HCEC 1CT (cell line): Measurements from ENCODE around the gene OVOL1.

Experiments
- DNase-seq: peaks from one replicate; pipeline ENCODE4 v3.0.0-alpha.2; 2017

The OVOL1 gene

DNA sequence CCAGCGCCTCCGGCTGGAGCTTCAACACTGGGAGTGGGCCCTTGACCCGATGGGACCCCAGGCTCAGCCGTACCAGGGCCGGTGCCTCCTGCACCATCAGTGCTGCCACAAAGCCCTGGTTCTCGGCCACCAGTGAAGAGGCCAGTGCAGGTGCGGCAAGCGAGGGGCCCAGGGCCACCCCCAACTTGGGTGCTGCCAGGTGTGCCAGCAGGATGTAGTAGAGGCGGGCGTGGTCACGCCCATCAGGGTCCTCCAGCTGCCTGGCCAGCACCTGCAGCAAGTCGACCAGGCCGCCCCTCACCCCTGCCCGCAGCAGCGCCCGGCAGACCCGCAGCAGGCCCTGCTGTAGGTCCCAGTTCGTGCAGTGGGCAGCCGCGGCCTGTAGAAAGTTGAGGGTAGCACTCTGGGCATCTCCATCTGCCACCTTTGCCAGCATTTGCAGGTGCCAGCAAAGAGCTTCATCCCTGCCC lies 8.4 kb upstream of the OVOL1 start:
- DNase-seq: no peak

DNA sequence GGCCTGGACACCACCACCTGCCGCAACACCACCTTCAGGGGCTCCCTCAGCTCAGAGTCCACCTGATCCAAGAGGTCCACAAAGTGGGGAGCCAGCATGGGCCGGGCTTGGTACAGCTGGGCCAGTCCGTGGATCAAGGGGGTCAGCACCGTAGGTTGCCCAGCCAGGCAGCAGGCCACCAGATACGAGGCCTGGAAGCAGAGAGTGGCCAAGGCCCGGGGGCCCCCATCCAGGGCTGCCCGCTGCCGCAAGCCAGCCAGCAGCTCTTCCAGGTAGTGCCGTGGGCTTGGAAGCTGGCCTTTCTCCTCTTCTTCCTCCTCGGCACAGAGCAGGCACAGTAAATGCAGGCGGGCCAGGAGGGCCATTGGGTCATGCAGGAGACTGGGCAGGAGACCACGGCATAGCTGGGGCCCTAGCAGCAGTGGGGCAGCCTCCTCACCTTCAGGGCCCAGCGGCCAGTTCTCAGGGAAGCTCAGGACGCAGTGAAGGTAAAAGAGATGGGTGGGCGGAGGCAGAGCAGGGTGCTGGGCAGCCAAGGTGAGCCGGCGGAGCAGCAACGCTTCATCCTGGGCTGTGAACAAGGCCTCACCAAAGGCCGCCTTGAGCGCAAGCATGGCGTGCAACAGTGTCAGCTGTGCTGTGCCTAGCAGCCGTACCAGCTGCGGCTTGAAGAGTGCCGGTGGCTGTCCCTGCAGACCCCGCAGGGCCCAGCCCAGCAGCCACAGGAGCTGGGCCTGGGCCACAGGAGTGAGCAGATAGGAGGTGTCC lies 7.8 kb upstream of the OVOL1 start:
- no peak for DNase-seq

DNA sequence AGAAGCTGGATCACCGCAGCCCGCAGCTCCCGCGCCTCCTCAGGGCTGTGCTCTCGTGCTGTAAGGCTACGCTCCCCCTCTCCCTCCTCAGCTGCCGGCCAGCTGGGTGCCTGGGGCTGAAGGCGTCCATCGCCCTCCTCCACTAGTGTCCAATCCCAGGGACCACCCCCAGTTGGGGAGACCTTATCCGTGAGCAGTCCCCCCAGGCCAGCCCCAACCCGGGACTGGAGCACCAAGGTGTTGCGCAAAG lies 7.3 kb upstream of the OVOL1 start:
- DNase-seq: no peak

DNA sequence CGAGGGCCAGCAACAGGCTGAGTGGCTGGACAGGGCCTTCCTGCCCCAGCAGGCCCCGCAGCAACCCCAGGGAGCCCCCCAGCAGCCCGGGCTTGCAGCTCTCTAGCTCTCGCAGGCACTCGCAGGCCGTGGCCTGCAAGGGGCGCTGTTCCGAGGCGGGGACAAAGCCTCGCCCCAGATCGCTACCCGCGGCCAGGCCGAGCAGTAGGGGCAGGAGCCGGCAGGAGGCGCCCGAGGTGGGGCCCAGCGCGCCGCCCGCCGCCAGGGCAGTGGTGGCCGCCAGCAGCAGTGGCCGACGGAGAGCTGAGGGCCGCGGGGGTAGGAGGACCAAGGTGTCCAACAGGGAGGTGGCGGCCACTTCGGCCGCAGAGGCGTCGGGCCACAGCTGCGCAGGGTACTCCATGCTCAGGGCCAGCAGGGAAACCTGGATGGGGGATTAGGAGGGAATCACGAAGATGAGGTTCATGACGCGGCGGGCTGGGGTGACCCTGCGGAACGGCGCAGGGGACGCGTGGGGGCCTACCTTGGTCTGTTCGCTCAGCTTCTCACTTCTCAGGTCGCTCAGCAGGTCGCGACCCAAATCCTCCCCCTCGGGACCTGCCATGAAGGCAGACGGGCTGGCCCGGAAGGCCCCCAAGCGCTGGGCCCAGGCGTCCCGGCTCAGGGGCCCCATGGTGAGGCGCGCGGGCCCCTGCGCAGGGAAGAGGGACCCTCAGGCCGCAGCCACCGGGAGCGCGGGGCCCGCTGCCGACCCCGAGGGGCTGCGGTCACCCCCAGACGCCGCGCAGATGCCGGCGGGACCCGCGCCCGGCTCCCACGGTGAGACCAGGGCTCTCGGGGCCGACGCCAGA lies 6.7 kb upstream of the OVOL1 start:
- peak; percentile 83 for DNase-seq

DNA sequence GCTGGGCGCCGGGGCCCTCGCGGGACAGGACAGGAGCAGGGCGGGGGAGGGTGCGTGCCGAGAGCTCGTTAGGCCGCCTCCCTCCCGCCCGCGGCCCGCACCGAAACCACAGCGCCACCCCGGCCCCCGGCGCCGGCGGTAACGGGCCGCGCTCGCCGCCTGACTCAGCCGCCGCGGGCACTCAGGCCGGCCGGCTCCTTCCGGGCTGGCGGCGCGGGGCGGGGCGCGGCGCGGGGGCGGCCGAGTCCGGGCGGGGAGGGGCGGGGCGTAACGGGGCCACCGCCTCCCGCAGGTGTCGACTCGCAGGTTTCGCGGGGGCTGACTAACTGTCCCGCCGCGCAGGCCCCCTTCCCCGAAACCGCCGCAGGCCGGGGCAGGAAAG lies 6.1 kb upstream of the OVOL1 start, which contains the start of gene AP5B1:
AP5B1 (minus strand) TSS at position 207 of the 382 bp plus-strand sequence. CDS start 385 bp downstream, outside the sequence.
- DNase-seq: peak; percentile 48

DNA sequence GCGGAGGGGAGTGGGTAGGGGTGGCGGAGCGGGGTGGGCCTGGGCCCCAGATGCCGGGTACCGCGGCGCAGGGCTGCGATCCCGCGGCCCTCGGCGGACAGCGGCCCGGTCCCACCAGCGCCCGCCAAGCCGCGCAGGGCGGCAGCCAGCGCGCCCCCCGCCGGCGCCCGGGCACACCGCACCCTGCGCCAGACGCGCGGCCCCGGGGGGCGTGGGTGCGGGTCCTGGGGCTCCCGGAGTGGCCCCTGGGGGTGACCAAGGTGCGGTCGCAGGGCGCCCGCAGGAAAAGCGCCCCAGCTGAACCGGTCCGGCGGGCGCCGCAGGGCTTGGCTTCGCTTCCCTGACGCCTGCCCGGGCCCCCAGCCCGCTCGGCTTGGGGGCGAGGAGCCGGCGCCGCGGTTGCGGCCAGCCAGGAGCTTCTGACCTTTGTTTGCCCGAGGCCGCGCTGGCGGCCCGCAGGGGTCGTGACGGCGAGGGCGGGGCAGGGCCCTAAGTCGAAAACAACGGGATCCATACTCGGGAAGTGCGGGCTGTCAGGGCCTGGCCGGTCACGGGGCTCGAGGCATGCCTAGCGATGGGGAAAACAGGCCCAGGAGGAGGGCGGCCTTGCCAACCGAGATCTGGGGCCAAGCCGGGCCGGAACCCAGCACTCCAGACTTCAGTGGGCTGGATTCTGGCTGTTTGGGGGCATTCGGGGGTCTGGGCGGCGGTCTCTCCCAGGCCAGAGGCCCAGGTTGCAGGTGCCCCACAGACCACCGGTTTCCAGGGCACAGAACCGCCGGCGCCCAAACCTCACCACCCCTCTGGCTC lies 5.5 kb upstream of the OVOL1 start:
- DNase-seq: no peak

DNA sequence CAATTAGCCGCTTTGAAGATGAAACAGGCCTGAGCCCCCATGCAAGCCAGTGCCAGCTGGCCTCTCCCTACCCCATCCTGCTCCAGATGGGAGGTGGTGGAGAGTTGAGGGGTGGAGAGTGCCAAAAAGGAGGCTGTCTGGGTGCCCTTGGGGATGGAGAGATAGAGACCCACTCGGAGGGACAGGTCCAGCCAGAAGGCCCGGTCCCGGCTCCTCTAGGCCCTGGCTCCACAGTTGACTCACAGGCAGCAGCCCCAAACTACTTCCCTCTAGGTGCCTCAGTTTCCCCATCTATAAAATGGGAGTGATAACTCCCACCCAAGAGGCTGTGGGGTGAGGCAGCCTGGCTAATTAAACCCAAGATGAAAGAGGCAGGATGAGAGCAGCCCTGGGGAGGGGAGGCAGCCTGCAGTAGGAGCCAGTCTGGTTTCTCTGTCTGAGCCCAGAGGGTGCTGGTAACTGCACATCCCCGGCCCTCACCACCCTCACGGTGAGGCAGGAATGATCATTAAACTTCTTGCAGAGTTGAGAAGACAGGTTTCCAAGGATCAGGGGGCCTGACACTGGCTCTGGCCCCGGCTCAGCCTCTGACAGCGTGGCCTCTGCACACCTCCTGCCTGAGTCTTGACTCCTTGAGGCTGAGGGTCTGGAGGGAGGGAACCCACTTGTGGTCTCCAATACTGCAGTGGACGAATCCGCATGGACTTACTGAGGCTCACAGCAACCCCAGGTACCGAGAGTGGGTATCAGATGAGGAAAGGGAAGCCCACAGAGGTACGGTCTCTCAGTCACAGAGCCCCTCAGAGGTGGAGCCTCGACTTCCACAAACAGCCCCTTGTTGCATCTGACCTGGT lies 4.7 kb upstream of the OVOL1 start:
- DNase-seq: no peak

DNA sequence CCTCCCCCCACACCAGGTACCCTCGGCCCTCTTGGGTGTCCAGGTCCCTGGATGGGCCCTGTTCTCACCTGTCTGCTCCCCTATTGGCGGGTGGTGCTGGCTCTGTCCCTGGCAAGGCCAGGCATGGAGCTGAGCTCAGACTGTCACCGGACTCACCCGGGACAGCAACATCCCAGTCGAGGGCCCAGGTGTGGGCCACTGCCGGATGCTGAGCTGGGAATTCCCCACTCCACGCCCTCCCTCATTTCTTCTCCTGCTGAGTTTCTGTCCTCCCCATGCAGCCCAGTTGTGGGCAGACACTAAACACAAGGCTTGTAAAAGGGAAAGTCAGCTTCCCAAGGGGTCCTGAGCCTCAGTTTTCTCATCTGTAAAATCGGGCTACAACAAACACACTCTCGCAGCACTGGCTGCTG lies 4.0 kb upstream of the OVOL1 start:
- no peak for DNase-seq

DNA sequence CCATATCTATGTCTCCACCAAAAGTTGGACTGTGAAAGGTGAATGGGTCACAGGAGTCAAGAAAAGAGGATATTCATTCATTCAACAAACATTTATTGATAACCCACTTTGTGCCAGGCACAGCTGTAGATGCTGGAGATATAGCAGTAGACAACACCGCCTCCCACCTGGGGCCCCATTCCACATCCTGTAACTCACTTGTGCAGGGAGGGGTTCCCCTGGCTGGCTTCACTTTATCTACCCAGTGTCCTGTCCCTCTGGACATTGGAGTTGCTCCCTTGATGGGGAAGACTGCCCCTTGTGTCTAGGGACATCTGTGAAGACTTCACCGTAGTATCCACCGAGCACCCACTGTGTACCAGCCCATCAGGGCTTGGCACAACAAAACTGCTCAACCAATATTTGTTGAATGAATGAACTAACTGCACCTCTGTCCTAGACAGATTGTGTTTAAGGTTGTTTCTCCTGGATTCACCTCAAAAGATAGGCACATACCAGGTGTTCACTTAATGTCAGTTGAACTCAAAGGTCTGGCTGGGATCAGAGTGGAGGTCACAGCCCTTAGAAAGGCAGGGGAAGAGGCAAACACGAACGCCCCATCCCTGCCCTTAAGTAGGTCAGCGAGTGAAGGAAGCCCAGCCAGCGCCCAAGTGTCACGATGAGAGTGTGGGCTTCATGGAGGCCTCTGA lies 1.4 kb upstream of the OVOL1 start:
- DNase-seq: no peak

DNA sequence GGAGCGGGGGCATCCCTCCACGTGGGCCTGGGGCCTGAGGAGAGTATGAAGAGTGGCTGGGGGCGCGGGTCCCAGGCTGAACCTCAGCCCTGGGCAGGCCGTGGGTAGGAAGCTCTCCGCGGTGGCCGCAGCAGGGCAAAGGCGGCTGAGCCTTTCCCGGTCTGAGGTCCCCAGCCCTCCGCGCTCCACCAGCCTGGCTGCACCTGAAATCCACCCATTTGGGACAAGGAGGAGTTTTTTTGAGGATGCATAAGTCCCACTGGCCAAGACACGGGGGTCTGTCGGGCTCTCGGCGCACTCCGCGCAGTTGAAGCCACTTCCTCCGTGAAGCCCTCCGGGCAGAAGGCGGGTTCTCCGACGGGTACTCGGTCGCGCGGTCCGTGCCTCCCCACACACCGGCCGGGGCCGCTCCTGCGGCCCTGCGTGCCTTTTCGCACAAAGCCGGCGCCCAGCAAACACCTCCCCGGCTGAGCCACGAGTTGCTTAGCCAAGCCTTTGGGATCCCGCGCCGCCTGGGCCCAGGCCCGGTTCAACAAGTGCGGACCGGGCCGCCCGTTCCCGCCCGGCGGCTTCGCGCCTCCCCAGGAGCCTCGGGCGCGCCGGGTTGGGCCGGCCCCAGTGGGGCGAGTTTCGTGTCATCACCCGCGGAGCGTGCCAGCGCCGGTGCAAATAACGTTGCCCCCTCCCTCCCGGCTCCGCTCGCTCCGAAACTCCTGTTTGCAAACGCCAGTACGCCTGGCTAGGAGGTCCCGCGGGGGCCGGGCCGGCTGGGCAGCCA lies 666 bp upstream of the OVOL1 start:
- DNase-seq: no peak

DNA sequence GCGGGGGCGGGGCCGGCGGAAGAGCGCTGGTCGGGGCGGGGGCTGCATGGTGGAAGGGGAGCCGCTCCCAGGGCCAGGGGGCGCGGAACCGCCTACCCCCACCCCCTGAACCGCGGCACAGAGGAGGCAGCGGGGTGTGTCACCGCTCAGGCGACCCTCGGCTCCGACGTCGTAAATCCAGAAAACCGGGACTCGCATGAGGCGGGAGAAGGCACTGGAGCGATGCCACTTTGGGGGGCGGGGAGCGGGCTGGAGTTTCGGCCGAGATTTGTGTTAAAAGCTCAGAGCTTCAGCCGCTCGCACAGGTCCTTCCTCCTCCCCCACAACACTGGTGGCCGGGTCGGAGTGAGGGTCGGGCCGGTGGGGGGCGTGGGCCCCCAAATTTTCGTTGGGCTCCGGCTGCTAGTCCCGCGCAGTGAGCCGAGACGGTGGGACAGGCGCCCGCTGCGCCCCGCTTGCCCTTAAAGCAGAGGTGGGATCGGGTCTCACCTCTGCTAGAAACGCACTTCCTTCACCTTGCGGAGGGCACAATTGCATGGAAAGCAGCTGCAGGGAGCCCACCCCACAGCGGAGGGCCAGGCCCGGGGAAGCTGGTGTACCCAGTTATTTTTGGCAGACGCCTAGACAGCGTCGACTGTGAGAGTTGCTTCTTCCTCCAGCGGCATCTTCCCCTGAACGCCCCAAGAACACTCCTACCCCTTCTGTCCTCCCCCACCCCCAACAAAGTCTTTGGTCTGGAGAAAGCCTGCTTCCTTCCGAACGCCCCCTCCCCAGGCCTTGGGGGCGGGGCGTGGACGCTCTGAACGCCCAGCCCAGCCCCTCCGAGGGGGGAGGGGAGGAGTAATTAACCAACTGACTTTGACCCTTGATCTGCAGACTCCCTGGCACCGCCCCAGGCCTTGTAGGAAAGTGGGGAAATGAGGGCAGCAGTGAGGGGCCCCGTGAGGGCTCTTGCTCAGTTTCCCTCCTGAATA lies 1.1 kb downstream of the OVOL1 start:
- no peak for DNase-seq

DNA sequence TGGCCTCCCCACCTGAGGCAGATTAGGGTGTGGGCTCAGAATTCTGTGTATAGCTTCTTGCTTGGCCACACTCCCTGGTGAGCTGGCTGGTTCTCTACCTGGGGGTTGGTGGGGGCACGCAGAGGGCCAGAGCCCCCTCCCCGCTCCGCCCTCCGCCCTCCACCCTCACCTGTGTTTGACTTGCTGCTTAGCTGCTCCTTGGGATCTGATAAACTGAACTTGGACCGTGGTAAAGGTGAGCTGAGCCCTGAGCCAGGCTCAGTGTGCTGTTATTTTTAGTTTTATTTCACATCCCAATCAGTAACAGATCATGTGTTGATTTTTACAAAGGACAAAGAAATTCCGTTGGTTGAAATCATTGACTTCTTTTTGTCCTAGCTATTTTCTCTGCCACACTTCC lies 2.0 kb downstream of the OVOL1 start:
- no peak for DNase-seq

DNA sequence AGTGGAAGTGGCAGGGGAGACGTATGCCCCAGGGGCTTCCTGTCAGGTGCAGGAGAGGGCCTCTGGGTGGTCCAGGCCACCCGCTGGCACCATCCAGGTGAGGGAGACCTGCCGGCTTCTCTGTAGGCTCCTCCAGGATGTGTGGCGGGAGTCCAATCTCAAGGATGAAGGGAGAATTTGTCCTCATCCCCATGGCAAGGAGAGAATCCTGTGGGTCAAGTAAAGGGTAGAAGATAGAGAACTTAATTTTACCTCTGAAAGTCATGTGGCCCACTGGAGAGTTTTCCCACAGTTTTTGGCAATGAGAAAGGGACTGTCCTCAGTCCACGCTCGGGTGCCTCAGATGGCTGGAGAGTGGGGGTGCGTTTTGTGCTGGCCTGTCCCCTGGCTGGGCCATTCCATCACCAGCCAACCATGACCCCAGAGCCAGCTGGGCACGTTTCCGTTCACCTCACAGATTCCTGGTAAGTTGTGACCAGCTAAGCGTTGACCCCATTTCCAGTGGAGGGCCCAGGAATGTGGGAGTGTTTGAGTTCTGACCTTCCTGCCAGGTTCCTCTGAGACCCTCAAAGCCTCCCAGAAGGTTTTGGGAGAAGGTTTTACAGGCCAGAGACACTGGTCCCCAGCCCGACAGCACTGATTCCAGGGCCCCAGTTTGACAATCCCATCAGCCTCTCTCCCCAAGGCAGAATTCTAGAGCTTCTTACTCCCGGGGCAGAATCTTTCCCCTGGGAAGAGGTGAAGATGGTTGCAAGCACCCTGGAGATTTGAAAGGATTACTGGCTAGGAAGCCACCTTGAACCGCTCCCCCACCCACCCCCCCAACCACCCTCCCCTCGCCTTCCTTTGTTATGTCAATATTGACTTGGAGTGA lies 2.6 kb downstream of the OVOL1 start:
- no peak for DNase-seq

DNA sequence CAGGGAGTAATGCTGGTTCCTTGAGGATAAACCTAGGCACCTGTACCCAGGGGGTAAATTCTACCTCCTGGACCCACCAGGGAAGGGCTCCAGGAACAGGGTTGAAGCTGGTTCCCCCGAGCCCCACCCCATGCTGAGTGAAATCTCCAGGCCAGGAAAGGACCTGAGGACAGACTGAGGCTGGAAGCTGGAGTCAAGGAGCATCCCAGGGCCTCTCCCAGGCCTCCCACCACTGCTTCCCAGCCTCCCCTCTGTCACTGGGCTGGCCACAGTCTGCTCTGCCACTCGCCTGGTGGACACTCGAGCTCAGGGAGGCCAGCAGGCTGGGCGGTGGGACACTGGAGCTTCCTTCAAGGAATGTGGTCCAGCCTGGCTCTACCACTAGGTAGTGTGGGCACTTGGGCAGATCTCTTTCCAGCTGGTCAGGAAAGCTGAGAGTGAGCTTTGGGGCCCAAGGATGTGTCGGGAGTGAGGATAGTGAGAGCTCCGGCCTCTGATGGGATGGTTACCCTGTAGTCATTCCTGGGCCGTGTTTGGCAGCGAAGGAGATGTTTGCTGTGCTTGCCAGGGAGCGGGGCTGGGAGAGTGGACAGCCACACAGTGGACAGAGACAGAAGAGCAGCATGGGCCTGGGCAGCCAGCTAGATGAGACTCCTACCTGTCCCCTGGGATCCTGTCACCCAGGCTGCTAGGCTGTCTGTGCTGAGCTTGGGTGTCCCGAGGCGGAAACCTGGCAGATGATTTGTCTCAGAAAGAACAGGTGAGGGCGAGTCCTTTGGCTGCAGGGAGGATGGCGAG lies 3.4 kb downstream of the OVOL1 start:
- no peak for DNase-seq

DNA sequence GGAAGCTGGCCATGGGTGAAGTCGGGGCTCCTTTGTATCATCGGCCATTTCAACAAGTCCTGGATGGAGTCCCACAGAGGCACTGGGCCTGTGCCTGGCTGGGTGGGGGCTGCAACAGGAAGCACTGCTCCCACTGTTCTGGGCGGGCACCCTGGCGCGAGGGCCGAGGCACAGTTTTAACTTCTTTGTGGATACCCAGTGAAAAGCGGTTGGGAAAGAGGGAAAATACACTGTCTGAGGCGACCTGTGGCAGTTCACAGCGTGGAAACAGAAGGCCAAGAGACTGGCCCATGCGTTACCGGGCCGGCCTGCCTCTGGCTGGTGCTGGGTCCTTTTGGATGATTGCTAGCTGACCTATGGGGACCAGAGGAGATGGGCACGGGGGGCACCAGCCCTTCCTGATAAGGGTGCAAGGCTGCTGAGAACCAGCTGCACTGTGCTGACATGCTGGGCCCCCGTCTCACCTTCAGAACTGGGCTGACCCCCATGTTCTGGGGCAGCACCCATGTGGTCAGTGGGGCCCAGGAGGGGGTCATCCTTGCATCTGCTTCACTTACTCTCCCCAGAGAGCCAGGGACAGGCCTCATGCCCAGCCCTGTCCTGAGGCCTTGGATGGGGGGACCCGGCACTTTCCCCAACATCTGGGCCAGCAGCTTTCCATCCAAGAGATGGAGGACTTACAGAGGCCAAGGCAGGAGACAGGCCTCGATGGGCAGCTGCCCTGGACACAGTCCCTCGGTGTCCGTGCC lies 4.2 kb downstream of the OVOL1 start:
- no peak for DNase-seq

DNA sequence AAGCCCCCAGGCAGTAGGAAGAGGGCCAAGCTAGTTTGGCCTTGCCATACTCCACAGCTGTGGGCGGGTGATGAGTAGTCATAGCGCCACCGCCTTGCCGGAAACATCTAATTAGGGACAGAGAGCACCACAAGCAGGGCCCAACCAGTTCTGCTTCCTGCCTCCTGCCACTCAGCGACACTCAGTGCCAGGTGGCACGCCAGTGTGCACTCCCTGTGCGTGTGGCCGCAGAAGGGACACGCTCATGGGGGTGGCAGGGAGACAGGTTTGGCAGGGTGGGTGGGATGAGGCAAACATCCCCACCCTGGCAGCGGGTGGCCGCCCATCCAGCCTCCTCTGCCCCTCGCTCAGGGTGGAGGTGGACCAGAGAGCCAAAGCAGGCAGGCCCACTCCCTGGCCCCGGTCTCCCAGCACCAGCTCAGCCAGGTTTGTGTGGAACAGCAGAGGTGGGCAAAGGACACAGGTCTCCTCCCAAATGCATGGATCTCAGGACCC lies 4.9 kb downstream of the OVOL1 start:
- DNase-seq: no peak

DNA sequence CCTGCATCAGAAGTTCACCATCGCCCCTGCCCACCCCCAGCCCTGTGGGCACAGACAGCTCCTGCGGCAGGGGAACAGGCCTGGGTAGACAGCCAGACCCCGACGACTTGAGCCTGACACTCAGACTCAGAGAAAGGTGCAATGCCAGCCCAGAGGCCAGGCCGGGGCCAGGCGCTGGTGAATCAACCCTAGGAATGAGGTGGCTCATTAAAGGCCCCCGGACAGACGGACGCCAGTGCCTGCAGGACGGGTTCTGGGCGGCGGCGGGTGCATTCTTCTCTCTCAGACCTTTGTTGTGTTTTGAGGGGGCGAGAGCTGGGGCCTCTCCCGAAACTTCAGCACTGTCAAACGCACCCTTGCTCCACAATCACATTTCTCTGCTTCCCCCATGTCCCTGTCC lies 5.6 kb downstream of the OVOL1 start:
- no peak for DNase-seq
